D721Med (cell line): ENCODE data around the gene CCR8.

Source experiments
- DNase-seq: peaks from one replicate; pipeline ENCODE4 v3.0.0; 2011; ENCODE audit warnings: low spot score; ENCODE audit not compliant: insufficient read length
- FAIRE-seq: peaks from 2 replicates; lab custom pipeline; 2011; peaks lifted over from hg19 to GRCh38; lab: Jason Lieb, UNC
- TF ChIP-seq, protein P1 (sequence below): IDR thresholded peaks from 2 replicates; pipeline ENCODE4 v1.5.1; 2012; ENCODE audit warnings: mild to moderate bottlenecking, control low read depth; ENCODE audit not compliant: insufficient read depth; ENCODE audit errors: missing control alignments

Gene CCR8

DNA sequence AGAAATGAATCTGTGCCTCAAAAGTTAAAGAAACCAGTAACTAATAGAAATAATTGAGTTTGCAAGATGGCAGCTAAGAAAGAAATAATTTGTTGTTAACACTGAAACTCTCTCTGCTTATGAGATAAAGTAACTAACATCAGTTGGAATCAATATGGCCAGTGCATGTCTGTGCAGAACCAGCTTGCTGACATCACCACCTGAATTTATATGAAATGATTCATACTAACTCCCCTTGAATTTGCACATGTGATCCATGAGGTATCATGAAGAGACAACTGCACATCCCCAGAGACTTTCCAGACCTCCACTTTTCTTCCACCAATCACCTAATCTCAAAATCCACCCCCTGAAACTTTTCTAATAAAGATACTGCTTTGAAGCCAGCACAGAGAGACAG is 43.3 kb downstream of the CCR8 start:
- no peak for FAIRE-seq
- DNase-seq, result no peak
- TF ChIP-seq, protein P1, sequence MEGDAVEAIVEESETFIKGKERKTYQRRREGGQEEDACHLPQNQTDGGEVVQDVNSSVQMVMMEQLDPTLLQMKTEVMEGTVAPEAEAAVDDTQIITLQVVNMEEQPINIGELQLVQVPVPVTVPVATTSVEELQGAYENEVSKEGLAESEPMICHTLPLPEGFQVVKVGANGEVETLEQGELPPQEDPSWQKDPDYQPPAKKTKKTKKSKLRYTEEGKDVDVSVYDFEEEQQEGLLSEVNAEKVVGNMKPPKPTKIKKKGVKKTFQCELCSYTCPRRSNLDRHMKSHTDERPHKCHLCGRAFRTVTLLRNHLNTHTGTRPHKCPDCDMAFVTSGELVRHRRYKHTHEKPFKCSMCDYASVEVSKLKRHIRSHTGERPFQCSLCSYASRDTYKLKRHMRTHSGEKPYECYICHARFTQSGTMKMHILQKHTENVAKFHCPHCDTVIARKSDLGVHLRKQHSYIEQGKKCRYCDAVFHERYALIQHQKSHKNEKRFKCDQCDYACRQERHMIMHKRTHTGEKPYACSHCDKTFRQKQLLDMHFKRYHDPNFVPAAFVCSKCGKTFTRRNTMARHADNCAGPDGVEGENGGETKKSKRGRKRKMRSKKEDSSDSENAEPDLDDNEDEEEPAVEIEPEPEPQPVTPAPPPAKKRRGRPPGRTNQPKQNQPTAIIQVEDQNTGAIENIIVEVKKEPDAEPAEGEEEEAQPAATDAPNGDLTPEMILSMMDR, result no peak

DNA sequence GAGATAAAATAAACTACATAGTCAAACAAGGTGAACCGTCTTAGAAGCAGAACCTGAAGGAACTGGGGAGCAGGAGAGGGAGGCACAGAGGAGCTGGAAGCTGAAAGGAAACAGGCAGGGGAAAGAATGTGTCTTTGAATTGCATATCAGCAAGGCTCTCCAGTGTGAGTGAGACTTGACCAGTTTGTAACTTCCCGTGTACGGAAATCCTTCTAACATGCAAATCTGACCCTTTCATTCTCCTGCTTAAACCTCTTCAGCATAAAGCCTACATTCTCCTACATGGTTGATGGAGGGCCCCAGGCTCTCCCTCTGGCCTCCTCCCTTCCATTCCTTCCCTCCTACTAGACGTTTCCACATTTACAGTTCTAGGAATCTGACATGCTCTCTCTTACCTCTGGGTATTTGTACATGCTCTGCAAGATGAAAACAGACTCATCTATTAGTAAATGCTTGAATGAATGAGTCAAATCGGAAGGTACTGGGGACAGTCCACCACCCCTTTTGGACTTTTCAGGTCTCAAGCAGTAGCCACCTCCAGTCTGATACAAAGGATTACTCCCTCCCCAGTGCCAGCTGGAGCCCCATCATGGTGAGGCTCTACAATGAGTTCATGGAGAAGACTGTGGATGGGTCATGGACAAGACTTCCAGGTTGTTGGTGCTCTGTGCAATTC is 47.6 kb downstream of the CCR8 start:
- FAIRE-seq, result no peak
- no peak for DNase-seq
- TF ChIP-seq, protein P1, result no peak

DNA sequence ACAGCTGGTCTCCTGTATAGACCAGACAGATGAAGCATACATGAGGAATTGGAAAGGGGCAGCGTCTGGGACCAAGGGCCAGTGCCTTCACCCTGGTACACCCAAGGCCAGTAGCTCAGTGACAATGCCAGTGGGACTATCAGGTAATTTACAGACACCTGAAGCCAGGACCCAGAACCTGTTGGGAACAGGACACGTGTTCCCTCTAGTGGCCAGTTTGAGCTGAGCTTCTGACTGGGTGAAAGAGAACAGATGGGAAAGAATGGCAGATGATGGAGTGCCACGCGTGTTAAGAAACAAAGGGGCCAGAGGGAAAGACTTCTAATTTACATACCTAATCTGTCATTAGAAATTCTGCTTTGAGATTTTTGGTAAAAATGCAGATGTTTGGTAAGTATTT is 48.6 kb downstream of the CCR8 start:
- DNase-seq, result no peak
- TF ChIP-seq, protein P1, result peak; percentile 48
- no peak for FAIRE-seq

DNA sequence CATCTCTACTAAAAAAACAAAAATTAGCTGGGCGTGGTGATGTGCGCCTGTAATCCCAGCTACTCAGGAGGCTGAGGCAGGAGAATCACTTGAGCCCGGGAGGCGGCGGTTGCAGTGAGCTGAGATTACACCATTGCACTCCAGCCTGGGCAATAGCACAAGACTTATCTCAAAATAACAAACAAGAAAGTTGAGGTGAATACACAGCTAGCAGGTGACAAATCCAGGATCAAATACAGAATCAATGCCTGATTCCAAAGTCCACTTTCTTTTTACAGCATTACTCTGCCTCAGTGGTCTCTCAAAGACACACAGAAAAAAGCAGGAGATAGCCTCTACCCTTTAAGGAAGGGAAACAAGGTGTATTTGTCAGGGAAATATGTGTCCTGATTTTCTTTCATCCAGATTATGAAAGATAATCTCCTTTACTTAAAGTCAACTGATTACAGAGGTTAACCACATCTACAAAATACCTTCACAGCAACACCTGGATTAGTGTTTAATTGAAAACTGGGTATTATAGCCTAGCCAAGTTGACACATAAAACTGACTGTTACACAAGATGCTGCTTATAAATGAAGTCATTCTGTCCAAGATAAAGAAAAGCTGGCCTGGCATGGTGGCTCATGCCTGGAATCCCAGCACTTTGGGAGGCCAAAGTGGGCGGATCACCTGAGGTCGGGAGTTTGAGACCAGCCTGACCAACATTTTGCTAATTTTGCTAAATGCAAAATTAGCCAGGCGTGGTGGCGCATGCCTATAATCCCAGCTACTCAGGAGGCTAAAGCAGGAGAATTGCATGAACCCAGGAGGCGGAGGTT is 49.7 kb downstream of the CCR8 start:
- TF ChIP-seq, protein P1, result no peak
- FAIRE-seq, result no peak

DNA sequence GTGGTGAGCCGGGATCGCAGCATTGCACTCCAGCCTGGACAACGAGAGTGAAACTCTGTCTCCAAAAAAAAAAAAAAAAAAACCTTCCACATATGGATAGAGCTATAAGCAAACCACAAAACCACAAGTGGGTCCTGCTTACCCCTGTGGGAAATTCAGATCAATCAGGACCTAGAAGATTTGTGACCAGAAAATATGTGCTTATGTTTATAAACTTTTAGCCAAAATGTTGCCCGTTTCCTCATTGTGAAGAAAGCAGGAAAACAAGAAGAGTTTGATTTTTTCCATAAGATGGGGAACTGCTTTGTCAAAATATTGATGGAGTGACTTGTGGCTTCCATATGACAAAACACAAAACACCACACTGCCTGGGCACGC is 50.3 kb downstream of the CCR8 start:
- DNase-seq (no peak), FAIRE-seq (no peak)
- TF ChIP-seq, protein P1, result no peak

More for the DNA sequence above, 49.7 kb downstream of the CCR8 start:
- no peak for DNase-seq

DNA sequence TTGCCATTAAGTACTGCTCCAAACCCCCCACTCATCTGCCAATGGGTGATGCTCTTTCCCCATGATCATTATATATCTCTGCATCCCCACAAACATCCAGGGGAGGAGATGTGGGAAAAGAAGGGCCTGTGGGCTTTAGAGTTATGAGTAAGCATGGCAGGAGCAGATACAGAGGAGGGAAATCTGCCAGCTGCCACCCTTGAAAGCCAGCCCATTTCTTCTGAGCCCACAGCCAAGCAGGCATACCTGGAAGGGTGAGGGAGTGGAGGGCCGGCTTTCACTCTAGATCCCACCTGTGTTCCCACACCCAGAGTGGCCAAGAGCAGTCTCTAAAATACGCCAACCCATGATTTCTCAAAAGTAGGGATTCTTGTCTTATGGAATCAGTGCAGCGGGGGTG is 51.9 kb downstream of the CCR8 start:
- FAIRE-seq (no peak), DNase-seq (no peak)
- TF ChIP-seq, protein P1, result no peak
